Mucosa of rectum (tissue), 2 donors: ENCODE measurements around the gene AKAP8.
"Not testable (repeated sequence)": the region's sequence is repeated elsewhere in the genome, so short reads cannot be mapped to it uniquely, and the experiment has no call there.

Source experiments
- H3K27ac ChIP-seq, 2 donors: one replicate each; pipeline ENCODE4 v1.7.0; 2013; ENCODE audit warnings: inconsistent platforms in 2 of 2, low read depth in 2 of 2, low read length in 2 of 2
- H3K27me3 ChIP-seq, 2 donors: one replicate each; pipeline ENCODE4 v1.7.0; 2013; ENCODE audit warnings: low read length in 2 of 2; ENCODE audit not compliant: control insufficient read depth in 2 of 2, insufficient read depth in 2 of 2
- H3K36me3 ChIP-seq, 2 donors: one replicate each; pipeline ENCODE4 v1.7.0; 2013; ENCODE audit warnings: low read length in 2 of 2; ENCODE audit not compliant: control insufficient read depth in 2 of 2, insufficient read depth in 2 of 2
- H3K4me1 ChIP-seq, 2 donors: one replicate each; pipeline ENCODE4 v1.7.0; 2013; ENCODE audit warnings: low read length in 2 of 2, mild to moderate bottlenecking in 1 of 2; ENCODE audit not compliant: control insufficient read depth in 2 of 2, insufficient read depth in 2 of 2
- H3K4me3 ChIP-seq, 2 donors: one replicate each; pipeline ENCODE4 v1.7.0; 2013; ENCODE audit warnings: low read length in 2 of 2
- H3K9ac ChIP-seq, 2 donors: one replicate each; pipeline ENCODE4 v1.7.0; 2013; ENCODE audit warnings: low read length in 2 of 2, low read depth in 1 of 2, mild to moderate bottlenecking in 1 of 2
- H3K9me3 ChIP-seq, 2 donors: one replicate each; pipeline ENCODE4 v1.7.0; 2013; ENCODE audit warnings: low read length in 2 of 2; ENCODE audit not compliant: control insufficient read depth in 2 of 2
- donor health status: healthy.
- donor health status: Normal muscosa, but diverticular disease.

AKAP8 gene

DNA sequence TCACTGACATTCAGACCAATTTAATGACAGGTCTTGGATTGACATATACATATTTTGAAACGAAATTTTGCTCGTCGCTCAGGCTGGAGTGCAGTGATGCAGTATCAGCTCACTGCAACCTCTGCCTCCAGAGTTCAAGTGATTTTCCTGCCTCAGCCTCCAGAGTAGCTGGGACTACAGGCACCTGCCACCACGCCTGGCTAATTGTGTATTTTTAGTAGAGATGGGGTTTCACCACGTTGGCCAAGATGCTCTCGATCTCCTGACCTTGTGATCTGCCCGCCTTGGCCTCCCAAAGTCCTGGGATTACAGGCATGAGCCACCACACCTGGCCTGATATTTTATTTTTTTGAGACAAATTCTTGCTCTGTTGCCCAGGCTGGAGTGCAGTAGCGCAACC, 27.1 kb downstream of the AKAP8 start:
- not testable (repeated sequence) for H3K27ac ChIP-seq

GRCh38 chr19:15341328-15341727, 38.3 kb downstream of the AKAP8 start:
- H3K9me3 ChIP-seq, H3K27ac ChIP-seq, H3K27me3 ChIP-seq, H3K4me3 ChIP-seq, H3K9ac ChIP-seq, H3K36me3 ChIP-seq, H3K4me1 ChIP-seq: not testable (repeated sequence)

More for the DNA sequence above, 27.1 kb downstream of the AKAP8 start:
- H3K36me3 ChIP-seq: peaks cover 26 to 29% of the 10 kb centered on the region in 2 donors
- H3K4me3 ChIP-seq, H3K4me1 ChIP-seq, H3K9me3 ChIP-seq, H3K27me3 ChIP-seq, H3K9ac ChIP-seq: not testable (repeated sequence)

DNA sequence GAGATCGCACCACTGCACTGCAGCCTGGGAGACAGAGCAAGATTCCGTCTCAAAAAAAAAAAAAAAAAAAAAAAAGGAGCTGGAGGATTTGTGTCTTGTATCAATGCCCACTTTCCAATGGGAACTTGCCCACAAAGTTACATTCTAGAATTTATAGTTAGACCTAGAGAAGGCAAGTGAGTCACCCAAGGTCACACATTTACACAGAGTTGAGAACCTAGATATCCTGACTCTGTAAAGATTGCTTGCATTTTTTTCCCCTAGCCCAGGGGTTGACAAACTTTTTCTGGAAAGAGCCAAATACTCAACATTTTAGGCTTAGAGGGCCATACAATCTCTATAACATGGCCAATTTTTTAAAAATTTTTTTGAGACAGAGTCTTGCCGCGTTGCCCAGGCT, 39.5 kb downstream of the AKAP8 start:
- no peak overlapping the region for H3K4me3 ChIP-seq
- no peak overlapping the region for H3K27ac ChIP-seq
- no peaks in the 10 kb centered on the region for H3K36me3 ChIP-seq
- H3K27me3 ChIP-seq: no peaks in the 10 kb centered on the region
- no peak overlapping the region for H3K9ac ChIP-seq
- H3K4me1 ChIP-seq: no peaks in the 10 kb centered on the region
- H3K9me3 ChIP-seq: no peaks in the 10 kb centered on the region

DNA sequence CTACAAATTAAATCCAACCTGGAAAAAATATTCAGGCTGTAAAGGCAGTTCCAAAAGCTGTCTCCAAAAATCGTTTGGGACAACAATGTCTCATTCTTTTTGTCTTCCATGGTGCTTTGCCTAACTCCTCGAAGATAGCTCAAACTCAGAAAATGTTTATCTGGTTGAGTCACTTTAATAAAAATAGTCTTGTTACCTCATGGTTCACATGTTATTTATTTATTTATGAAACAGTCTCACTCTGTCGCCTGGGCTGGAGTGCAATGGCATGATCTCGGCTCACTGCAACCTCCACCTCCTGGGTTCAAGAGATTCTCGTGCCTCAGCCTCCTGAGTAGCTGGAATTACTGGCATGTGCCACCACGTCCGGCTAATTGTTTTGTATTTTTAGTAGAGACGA, 42.4 kb downstream of the AKAP8 start:
- H3K36me3 ChIP-seq: no peaks in the 10 kb centered on the region
- no peak overlapping the region for H3K4me3 ChIP-seq
- no peak overlapping the region for H3K27ac ChIP-seq
- peaks cover 4 to 6% of the 10 kb centered on the region in 2 donors for H3K4me1 ChIP-seq
- no peaks in the 10 kb centered on the region for H3K9me3 ChIP-seq
- no peak overlapping the region for H3K9ac ChIP-seq
- no peaks in the 10 kb centered on the region for H3K27me3 ChIP-seq

- not testable (repeated sequence) for H3K9me3 ChIP-seq, H3K9ac ChIP-seq, H3K36me3 ChIP-seq, H3K4me1 ChIP-seq, H3K27ac ChIP-seq, H3K27me3 ChIP-seq, H3K4me3 ChIP-seq
Measured at GRCh38 chr19:15335992-15336391, 43.6 kb downstream of the AKAP8 start.

- no peaks in the 10 kb centered on the region for H3K27me3 ChIP-seq
Measured at GRCh38 chr19:15332311-15332996, 47.1 kb downstream of the AKAP8 start, which contains the start of gene BRD4. Gene BRD4, minus strand, starts transcription at chr19:15332539. Its CDS starts 59,440 bp downstream, at chr19:15273099.

DNA sequence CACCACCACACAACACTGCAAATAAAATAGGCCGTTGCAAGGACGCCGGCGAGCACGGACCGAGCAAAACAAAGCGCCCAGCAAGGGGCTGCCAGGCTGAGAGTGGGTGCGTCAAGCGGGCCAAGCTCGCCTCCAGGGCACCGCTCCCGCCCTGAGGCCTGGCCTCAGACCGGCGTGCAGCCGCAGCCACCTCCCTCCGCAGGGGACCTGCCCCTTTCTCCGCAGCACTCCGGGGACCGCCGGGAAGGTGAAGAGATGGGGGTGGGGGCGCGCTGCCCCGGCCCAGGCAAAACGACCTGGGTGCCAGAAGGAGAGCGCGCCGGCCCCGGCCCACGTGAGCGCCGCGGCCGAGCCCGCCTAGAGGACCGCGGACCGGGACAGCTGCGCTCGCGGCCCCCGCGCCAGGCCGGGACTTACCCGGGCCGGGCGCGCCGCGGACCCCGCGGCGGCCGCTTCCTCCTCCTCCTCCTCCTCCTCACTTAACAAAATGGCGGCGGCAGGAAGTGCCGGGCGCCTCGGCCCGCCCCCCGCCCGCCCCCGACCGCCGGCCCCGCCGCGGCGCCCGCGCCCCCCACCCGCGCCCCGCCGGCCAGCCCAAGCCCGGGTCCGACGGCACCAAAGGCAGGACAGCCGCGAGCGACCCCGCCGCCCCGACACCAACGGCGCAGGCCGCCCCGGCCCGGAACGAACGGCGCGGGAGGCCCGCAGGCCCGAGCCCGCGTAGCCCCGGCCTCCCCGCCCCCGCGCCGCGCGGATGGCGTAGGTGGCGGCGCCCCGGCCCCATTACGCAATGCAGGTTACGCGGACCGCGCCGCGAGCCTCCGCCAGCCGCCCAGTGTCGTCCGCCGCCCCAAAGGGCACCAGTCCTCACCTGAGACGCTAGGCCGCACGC, 47.9 kb downstream of the AKAP8 start:
- Histone ChIP-seq H3K27ac (peak overlapping the region; percentile 88 to 89), H3K27me3 (no peaks in the 10 kb centered on the region), H3K9me3 (no peaks in the 10 kb centered on the region), H3K36me3 (no peaks in the 10 kb centered on the region), H3K9ac (peak overlapping the region; percentile 83 to 96), H3K4me3 (peak overlapping the region; percentile 90 to 93), H3K4me1 (peaks cover 20 to 36% of the 10 kb centered on the region in 2 donors)

More at GRCh38 chr19:15332311-15332996, 47.1 kb downstream of the AKAP8 start, which contains the start of gene BRD4:
- Histone ChIP-seq H3K9ac (peak within 1 kb of the TSS; percentile 86 to 96), H3K27ac (peak within 1 kb of the TSS; percentile 88 to 89), H3K9me3 (no peaks in the 10 kb centered on the region), H3K4me3 (peak within 1 kb of the TSS; percentile 90 to 93), H3K4me1 (peaks cover 19 to 29% of the 10 kb centered on the region in 2 donors), H3K36me3 (no peaks in the 10 kb centered on the region)

DNA sequence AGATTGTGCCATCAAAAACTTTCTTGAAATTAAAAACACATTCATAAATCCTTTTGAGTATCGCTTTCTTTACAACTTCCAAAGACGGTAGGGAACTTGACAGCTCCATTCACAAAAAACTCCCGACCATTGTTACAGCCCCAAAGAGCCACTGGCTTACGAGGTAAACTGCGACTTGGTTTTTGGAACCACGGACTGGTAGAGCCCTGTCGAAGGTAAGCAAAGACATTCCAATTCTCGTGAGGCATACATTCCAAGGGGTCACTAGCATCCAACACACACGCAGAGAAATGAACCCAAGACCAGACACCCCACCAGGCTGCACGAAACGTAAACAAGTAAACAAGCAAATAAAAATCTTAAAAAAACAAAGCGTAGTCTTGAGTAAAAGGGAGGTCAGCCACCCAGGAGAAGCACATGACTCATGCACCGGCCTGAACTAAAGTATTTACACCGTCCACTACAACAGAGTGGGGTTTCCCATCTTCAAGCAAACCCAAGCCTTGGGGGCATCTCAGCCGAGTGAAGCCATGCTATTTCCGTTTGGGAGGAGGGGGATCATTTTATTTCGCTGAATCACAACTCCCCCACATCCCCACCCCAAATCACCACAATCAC, 48.7 kb downstream of the AKAP8 start:
- Histone ChIP-seq H3K4me1 (peaks cover 23 to 38% of the 10 kb centered on the region in 2 donors), H3K9ac (peak overlapping the region; percentile 83 to 96), H3K9me3 (no peaks in the 10 kb centered on the region)

DNA sequence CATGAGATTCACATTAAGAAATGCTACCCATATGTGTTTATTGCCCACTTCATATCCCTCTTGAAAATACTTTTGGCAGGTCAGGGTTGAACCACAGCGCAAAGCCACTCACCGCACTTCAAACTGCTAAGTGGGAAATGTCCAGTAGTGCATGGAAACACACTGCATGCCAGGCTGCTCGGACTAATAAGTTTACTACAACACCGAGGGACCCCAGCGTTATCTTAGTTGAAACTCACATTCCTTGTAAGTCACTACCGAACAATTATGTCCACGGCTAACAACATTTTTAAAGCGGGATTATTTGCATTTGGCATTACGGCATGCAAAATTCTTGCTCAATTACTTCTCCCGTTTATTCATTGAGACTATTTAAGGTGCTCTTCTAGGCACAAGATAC, 51.3 kb downstream of the AKAP8 start:
- no peaks in the 10 kb centered on the region for H3K36me3 ChIP-seq
- no peak overlapping the region for H3K9ac ChIP-seq
- H3K4me3 ChIP-seq: no peak overlapping the region
- H3K9me3 ChIP-seq: no peaks in the 10 kb centered on the region
- peaks cover 46 to 59% of the 10 kb centered on the region in 2 donors for H3K4me1 ChIP-seq
- H3K27ac ChIP-seq: no peak overlapping the region
- no peaks in the 10 kb centered on the region for H3K27me3 ChIP-seq

More for the DNA sequence above, 48.7 kb downstream of the AKAP8 start:
- Histone ChIP-seq H3K4me3 (peak overlapping the region; percentile 90 to 92), H3K36me3 (no peaks in the 10 kb centered on the region), H3K27me3 (no peaks in the 10 kb centered on the region), H3K27ac (peak overlapping the region; percentile 80 to 89)
